Activated T-cell treated with anti-CD3 and anti-CD28 coated beads, Interleukin-2, amount 50 U/mL, for 72 hours (primary cell): ENCODE results near the gene ECT2L. TPM values are rescaled to one million over a fixed set of nuclear protein-coding genes. Genes with fewer than 3 reads are reported as not detected.

Experiments used
- ATAC-seq, 2 donors: fragments of 150-1000 bp; cut with Tn5 transposase; replicated peaks in 1 of 2; 2 replicates each; pipeline ENCODE4 v1.10.0; 2021; ENCODE audit warnings: moderate library complexity in 2 of 2, mild to moderate bottlenecking in 1 of 2
- DNase-seq, 2 donors: peaks; one replicate each; pipeline ENCODE4 v3.0.0; 2021 to 2022; ENCODE audit warnings: mixed read lengths in 1 of 2
- H3K27ac Mint-ChIP-seq: one replicate; pipeline ENCODE4 v1.8.0; 2022; ENCODE audit warnings: mild to moderate bottlenecking, moderate library complexity, mixed read lengths
- H3K27me3 Mint-ChIP-seq: one replicate; pipeline ENCODE4 v1.8.0; 2022; ENCODE audit warnings: low read depth, mixed read lengths
- H3K36me3 Mint-ChIP-seq, 2 donors: one replicate each; pipeline ENCODE4 v1.8.0; 2022; ENCODE audit warnings: mixed read lengths in 2 of 2, mild to moderate bottlenecking in 1 of 2; ENCODE audit not compliant: insufficient read depth in 2 of 2
- H3K4me1 Mint-ChIP-seq: one replicate; pipeline ENCODE4 v1.8.0; 2022; ENCODE audit warnings: low read depth, mixed read lengths
- H3K4me3 Mint-ChIP-seq, 2 donors: one replicate each; pipeline ENCODE4 v1.8.0; 2022; ENCODE audit warnings: mild to moderate bottlenecking in 2 of 2, mixed read lengths in 2 of 2, moderate library complexity in 2 of 2
- H3K9me3 Mint-ChIP-seq, 2 donors: one replicate each; pipeline ENCODE4 v1.8.0; 2022; ENCODE audit warnings: mixed read lengths in 2 of 2
- total RNA-seq, 2 donors: library from RNA; stranded (reverse); gene quantifications; one replicate each; pipeline ENCODE4 v1.2.3, GENCODE V29; 2022

The ECT2L gene
- total RNA-seq, 2 donors from 2014 or later = not detected

DNA sequence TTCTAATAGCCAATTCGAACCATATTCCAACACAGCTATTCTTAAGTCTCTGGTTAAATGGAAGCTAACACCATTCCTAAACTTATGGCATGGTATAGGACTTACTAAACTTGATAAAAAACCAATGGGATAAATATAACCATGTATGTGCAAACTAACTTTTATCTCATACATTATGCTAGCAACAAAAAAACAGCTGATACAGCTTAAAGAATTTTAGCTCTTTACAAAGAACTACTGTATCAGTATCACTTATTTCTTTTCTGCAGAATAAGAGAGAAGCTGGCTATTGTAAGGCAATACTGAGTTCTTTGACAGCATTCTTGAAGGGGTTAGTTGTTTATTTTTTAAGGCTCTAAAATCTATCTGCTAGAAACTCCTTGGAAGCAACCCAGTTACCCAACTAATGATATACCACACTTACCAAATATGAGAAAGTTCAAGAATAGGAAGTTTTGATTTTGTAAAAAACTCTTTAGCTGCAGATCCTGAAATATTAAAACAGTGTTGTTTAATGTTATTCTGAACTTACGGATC is 147.3 kb downstream of the ECT2L start:
- no peaks in the 10 kb centered on the region for H3K27me3 Mint-ChIP-seq
- H3K4me3 Mint-ChIP-seq = no peak overlapping the region
- H3K36me3 Mint-ChIP-seq = peaks cover 4 to 32% of the 10 kb centered on the region in 2 donors
- no peak overlapping the region for H3K27ac Mint-ChIP-seq
- no peak for ATAC-seq
- peaks cover 39% of the 10 kb centered on the region for H3K4me1 Mint-ChIP-seq
- DNase-seq = no peak
- no peaks in the 10 kb centered on the region for H3K9me3 Mint-ChIP-seq

DNA sequence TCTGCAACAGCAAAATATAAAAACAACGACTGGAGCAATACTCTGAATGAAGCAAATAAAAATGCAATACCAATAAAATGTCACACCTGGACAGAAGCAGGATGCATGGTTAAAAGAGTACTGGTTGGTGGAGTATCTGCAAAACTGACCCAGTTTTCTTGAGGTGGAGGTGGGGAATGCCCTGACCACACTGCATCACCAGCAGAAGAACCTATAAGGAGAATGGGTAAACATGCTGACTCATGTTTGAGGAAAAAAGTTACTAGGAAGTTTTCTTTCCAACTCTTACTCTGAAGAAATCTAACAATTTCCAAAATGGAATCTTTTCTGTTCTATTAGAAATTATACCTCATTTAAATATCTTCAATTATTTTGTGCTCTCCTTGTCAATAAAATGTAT is 148.5 kb downstream of the ECT2L start:
- Mint-ChIP-seq H3K4me1 (peaks cover 51% of the 10 kb centered on the region), H3K27me3 (no peaks in the 10 kb centered on the region), H3K4me3 (peak overlapping the region in 1 of 2 donors; percentile 14), H3K27ac (peak overlapping the region; percentile 42), H3K36me3 (peaks cover 4 to 26% of the 10 kb centered on the region in 2 donors), H3K9me3 (no peaks in the 10 kb centered on the region)
- ATAC-seq (no peak), DNase-seq (peak; percentile 22 to 39)

DNA sequence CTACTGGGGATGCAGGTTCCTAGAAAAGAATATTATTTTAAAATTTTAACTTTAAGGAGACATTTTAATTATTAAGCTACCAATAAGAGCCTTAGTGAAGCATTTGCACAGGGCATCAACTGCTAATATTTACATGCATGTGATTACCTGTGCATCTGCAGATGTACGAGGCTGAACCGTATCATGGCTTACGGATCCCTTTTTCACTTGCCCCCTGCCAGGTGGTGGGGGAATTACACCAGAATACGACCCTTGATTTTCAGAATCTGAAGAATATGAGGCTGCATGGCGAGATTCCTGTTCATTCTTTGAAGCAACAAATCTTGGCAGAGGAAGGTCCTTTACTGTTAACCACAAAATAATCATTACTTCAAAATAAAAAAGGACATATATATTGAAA is 149.5 kb downstream of the ECT2L start:
- peak overlapping the region in 1 of 2 donors; percentile 25 for H3K4me3 Mint-ChIP-seq
- no peak overlapping the region for H3K27ac Mint-ChIP-seq
- no peak for ATAC-seq
- peaks cover 60% of the 10 kb centered on the region for H3K4me1 Mint-ChIP-seq
- H3K9me3 Mint-ChIP-seq = no peaks in the 10 kb centered on the region
- DNase-seq = peak in 1 of 2 donors; percentile 13
- peaks cover 4 to 21% of the 10 kb centered on the region in 2 donors for H3K36me3 Mint-ChIP-seq
- no peaks in the 10 kb centered on the region for H3K27me3 Mint-ChIP-seq

DNA sequence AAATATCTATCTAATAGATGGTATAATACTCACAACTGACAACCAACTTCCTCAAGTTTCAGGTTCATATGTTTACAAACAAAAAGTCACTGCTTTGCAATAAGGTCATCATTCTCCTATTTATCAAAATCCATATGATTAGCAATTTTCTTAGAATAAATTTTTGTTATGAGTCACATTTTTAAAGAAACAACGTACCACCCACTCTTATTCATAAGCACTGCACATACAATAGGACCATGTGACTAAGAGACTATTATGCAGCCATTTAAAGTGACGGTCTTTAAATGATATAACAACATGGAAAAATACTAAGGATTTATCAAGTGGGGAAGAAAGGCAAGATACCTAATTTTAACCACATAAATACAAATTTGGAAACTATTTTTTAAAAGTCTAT is 152.1 kb downstream of the ECT2L start:
- H3K4me3 Mint-ChIP-seq = peak overlapping the region in 1 of 2 donors; percentile 77
- peaks cover 76% of the 10 kb centered on the region for H3K4me1 Mint-ChIP-seq
- H3K9me3 Mint-ChIP-seq = no peaks in the 10 kb centered on the region

DNA sequence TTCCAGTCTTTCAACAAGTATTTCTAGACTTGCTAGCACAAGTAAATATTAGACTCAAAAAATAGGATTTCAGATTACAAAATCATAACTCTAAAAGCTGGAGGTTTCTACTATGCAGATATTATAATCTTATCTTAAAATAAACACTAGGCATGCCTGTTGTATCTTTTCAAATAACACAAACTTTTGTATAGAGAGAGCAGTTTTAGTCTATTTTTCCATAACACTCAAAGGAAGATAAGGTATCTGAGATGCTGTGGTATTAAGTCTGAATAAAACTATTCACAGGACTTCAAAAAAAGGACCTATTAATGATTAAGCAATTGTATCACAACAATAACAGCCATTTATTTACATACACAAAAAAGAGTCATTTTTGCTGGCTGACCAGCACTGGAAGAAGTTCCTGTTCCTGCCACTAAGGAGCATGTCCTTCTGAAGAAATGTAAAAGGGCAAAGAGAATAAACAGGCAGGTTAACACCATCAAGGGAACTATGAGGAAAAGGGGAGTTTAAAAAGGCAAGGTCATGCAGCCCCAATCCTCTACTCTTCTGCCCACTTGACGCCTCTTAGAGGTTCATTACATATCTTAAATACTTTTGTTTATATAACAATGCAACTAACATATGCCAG is 152.8 kb downstream of the ECT2L start:
- Mint-ChIP-seq H3K4me3 (no peak overlapping the region), H3K27ac (peak overlapping the region; percentile 97), H3K4me1 (peaks cover 82% of the 10 kb centered on the region)

More for the DNA sequence above, 152.1 kb downstream of the ECT2L start:
- Mint-ChIP-seq H3K27ac (peak overlapping the region; percentile 97), H3K36me3 (peaks cover 4 to 12% of the 10 kb centered on the region in 2 donors), H3K27me3 (no peaks in the 10 kb centered on the region)
- DNase-seq (no peak), ATAC-seq (no peak)

DNA sequence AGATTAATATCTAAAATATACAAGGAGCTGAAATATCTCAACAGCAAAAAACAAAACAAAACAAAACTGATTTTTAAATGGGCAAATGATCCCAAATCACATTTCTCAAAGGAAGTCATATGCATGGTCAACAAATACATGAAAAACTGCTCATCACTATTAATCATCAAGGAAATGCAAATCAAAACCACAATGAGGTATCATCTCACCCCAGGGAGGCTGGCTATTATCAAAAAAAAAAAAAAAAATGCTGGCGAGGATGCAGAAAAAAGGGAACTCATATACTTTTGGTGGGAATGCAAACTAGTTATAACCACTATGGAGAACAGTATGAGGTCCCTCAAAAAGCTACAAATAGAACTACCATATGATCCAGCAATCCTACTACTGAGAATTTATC is 157.6 kb downstream of the ECT2L start:
- H3K9me3 Mint-ChIP-seq = no peaks in the 10 kb centered on the region
- peak overlapping the region; percentile 92 for H3K27ac Mint-ChIP-seq
- peaks cover 74% of the 10 kb centered on the region for H3K4me1 Mint-ChIP-seq
- H3K36me3 Mint-ChIP-seq = peaks cover 2 to 5% of the 10 kb centered on the region in 2 donors
- DNase-seq (no peak), ATAC-seq (no peak)
- no peaks in the 10 kb centered on the region for H3K27me3 Mint-ChIP-seq
- peak overlapping the region in 1 of 2 donors; percentile 5 for H3K4me3 Mint-ChIP-seq

More for the DNA sequence above, 152.8 kb downstream of the ECT2L start:
- Mint-ChIP-seq H3K36me3 (peaks cover 4 to 13% of the 10 kb centered on the region in 2 donors), H3K27me3 (no peaks in the 10 kb centered on the region), H3K9me3 (no peaks in the 10 kb centered on the region)
- DNase-seq (no peak), ATAC-seq (no peak)

Other genes with a start within 250 kb of the ECT2L start
- gene CCDC28A, start 22.3 kb upstream of the ECT2L start, total RNA-seq = 10 to 100 TPM; 41.2 to 41.9 TPM
- gene REPS1, start 192.2 kb downstream of the ECT2L start, total RNA-seq = 10 to 100 TPM; 92.0 to 92.9 TPM
- gene ABRACL, start 232.7 kb downstream of the ECT2L start, total RNA-seq = 10 to 100 TPM; 81.8 to 82.7 TPM